Testis (tissue), 3 donors: ENCODE data around the gene NMBR. TPM values are rescaled to one million over a fixed set of nuclear protein-coding genes. Genes with fewer than 3 reads are reported as not detected.
"Not testable (repeated sequence)": the region's sequence is repeated elsewhere in the genome, so short reads cannot be mapped to it uniquely, and the experiment has no call there.

Source experiments
- DNase-seq: peaks from one replicate; pipeline ENCODE4 v3.0.0-alpha.2; 2019
- H3K27ac ChIP-seq, 2 donors: fragments of 200-600 bp; sonication (generic); one replicate each; pipeline ENCODE4 v1.5.1; 2019
- H3K27me3 ChIP-seq: fragments of 200-600 bp; sonication (generic); one replicate; pipeline ENCODE4 v1.5.1; 2019
- H3K36me3 ChIP-seq: fragments of 200-600 bp; sonication (generic); one replicate; pipeline ENCODE4 v1.5.1; 2017; ENCODE audit warnings: low read depth; ENCODE audit errors: missing control alignments
- H3K4me1 ChIP-seq: fragments of 200-600 bp; sonication (generic); one replicate; pipeline ENCODE4 v1.5.1; 2019
- H3K4me3 ChIP-seq, 2 donors: fragments of 200-600 bp; sonication (generic); one replicate each; pipeline ENCODE4 v1.5.1; 2017 to 2019
- H3K9me3 ChIP-seq: fragments of 200-600 bp; sonication (generic); one replicate; pipeline ENCODE4 v1.5.1; 2017
- POLR2A ChIP-seq: fragments of 450-650 bp; IDR thresholded peaks from one replicate; pipeline ENCODE4 v1.6.1; 2017; ENCODE audit warnings: antibody characterized with exemption, mild to moderate bottlenecking, moderate library complexity
- WGBS, 2 donors: methylation state at CpG; one replicate each; pipeline ENCODE4 v1.1.5; 2018; 5-methylcytosine and 5-hydroxymethylcytosine counted together
- intact Hi-C: fragments of 100-400 bp; cut with DNase I; formaldehyde crosslinking; loops from one replicate; pipeline ENCODE4 v1.15.1; 2023; ENCODE audit warnings: low total_unique reads
- polyA plus RNA-seq: library from polyadenylated mRNA; stranded (reverse); fragments of 350-450 nt; fragmentation: Illumina TruSeq; extraction: RNeasy Lipid Tissue Mini Kit (QIAGEN cat#74804); gene quantifications from one replicate; pipeline ENCODE4 v1.2.3, GENCODE V29; 2014; ENCODE audit warnings: low read depth, low replicate concordance; ENCODE audit not compliant: insufficient read depth
- total RNA-seq, 2 donors: library from RNA; depleted of rRNA; stranded (reverse); fragments of >200 nt; gene quantifications; one replicate each; pipeline ENCODE4 v1.2.3, GENCODE V29; 2016
- TF ChIP-seq, protein P1 (sequence below), 3 experiments: fragments of 450-650 bp in 2 of 3; fragments of 200-600 bp in 1 of 3; sonication (generic) in 1 of 3; IDR thresholded peaks; one replicate each; pipeline ENCODE4 v1.5.1; 2016 to 2019; ENCODE audit warnings: antibody characterized with exemption in 3 of 3, mild to moderate bottlenecking in 2 of 3, moderate library complexity in 1 of 3

Gene NMBR
- total and polyA plus RNA-seq, 3 donors from 2014 or later: 1.6 to 3.5 (median 2.2) TPM

DNA sequence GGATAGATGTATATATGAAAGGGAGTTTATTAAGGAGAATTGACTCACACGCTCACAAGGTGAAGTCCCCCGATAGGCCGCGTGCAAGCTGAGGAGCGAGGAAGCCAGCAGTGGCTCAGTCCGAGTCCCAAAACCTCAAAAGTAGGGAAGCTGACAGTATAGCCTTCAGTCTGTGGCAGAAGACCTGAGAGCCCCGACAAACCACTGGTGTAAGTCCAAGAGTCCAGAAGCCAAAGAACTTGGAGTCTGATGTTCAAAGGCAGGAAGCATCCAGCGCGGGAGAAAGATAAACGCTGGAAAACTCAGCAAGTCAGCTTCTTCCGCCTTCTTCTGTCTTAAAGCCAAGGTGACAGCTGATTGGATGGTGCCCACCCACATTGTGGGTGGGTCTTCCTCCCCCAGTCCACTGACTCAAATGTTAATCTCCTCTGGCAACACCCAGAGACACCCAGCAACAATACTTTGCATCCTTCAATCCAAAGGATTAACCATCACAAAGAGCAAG, 116.8 kb downstream of the NMBR start:
- H3K36me3 ChIP-seq: no peaks in the 10 kb centered on the region
- intact Hi-C loops: no loop called here
- 36 to 53% methylated on average over 11 of the region's 11 CpGs for WGBS, 2 donors
- TF ChIP-seq, protein P1, sequence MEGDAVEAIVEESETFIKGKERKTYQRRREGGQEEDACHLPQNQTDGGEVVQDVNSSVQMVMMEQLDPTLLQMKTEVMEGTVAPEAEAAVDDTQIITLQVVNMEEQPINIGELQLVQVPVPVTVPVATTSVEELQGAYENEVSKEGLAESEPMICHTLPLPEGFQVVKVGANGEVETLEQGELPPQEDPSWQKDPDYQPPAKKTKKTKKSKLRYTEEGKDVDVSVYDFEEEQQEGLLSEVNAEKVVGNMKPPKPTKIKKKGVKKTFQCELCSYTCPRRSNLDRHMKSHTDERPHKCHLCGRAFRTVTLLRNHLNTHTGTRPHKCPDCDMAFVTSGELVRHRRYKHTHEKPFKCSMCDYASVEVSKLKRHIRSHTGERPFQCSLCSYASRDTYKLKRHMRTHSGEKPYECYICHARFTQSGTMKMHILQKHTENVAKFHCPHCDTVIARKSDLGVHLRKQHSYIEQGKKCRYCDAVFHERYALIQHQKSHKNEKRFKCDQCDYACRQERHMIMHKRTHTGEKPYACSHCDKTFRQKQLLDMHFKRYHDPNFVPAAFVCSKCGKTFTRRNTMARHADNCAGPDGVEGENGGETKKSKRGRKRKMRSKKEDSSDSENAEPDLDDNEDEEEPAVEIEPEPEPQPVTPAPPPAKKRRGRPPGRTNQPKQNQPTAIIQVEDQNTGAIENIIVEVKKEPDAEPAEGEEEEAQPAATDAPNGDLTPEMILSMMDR (IDR thresholded peaks at IDR 0.05): no peak
- TF ChIP-seq POLR2A: no peak
- DNase-seq: no peak
- no peaks in the 10 kb centered on the region for H3K27me3 ChIP-seq
- H3K4me3 ChIP-seq: peak overlapping the region; percentile 6 to 10
- no peaks in the 10 kb centered on the region for H3K4me1 ChIP-seq
- H3K27ac ChIP-seq: no peak overlapping the region
- H3K9me3 ChIP-seq: no peaks in the 10 kb centered on the region

DNA sequence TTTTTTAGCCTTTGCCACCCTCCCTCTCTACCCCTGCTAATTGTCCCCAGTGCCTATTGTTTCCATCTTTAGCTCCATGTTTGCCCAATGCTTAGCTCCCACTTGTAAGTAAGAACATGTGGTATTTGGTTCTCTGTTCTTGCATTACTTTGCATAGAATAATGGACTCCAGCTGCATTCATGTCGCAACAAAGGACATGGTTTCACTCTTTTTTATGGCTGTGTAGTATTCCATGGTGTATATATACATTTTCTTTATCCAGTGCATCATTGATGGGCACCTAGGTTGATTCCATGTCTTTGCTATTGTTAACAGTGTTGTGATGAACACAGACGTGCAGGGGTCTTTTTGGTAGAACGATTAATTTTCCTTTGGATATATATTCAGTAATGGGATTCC, 118.4 kb downstream of the NMBR start:
- H3K36me3 ChIP-seq: no peaks in the 10 kb centered on the region
- no peak overlapping the region for H3K27ac ChIP-seq
- no peaks in the 10 kb centered on the region for H3K4me1 ChIP-seq
- TF ChIP-seq POLR2A: no peak
- TF ChIP-seq, protein P1 (IDR thresholded peaks at IDR 0.05): no peak
- H3K9me3 ChIP-seq: no peaks in the 10 kb centered on the region
- no peak overlapping the region for H3K4me3 ChIP-seq
- intact Hi-C loops: no loop called here
- 83 to 87% methylated on average over 3 of the region's 3 CpGs for WGBS, 2 donors
- H3K27me3 ChIP-seq: no peaks in the 10 kb centered on the region
- no peak for DNase-seq

DNA sequence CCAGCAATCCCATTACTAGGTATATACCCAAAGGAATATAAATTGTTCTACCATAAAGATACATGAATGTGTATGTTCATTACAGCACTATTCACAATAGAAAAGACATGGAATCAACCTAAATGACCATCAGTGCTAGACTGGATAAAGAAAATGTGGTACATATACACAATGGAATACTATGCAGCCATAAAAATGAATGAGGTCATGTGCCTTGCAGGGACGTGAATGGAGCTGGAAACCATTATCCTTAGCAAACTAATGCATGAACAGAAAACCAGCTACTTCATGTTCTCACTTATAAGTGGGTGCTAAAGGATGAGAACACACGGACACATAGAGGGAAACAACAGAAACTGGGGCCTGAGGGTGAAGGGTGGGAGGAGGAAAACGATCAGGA, 119.1 kb downstream of the NMBR start:
- 77 to 91% methylated on average over 3 of the region's 3 CpGs for WGBS, 2 donors
- H3K9me3 ChIP-seq, intact Hi-C loops: not testable (repeated sequence)

DNA sequence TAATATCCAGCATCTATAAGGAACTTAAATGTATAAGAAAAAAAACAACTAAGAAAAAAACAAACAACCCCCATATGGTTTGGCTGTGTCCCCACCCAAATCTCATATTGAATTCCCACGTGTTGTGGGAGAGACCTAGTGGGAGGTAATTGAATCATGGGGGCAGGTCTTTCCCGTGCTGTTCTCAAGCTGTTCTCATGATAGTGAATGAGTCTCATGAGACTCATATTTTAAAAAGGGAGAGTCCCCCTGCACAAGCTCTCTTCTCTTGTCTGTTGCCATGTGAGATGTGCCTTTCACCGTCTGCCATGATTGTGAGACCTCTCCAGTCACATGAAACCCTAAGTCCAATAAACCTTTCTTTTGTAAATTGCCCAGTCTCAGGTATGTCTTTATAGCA, 119.8 kb downstream of the NMBR start:
- Histone ChIP-seq H3K36me3 (no peaks in the 10 kb centered on the region), H3K27me3 (no peaks in the 10 kb centered on the region), H3K4me1 (no peaks in the 10 kb centered on the region), H3K9me3 (no peaks in the 10 kb centered on the region), H3K4me3 (no peak overlapping the region), H3K27ac (no peak overlapping the region)
- WGBS, 2 donors: 71 to 76% methylated on average over 3 of the region's 3 CpGs
- TF ChIP-seq, protein P1 (IDR thresholded peaks at IDR 0.05): no peak
- no peak for TF ChIP-seq POLR2A
- DNase-seq: no peak
- intact Hi-C loops: no loop called here

More for the DNA sequence above, 119.1 kb downstream of the NMBR start:
- H3K36me3 ChIP-seq, H3K4me3 ChIP-seq, H3K4me1 ChIP-seq, H3K27ac ChIP-seq, DNase-seq, H3K27me3 ChIP-seq: not testable (repeated sequence)

DNA sequence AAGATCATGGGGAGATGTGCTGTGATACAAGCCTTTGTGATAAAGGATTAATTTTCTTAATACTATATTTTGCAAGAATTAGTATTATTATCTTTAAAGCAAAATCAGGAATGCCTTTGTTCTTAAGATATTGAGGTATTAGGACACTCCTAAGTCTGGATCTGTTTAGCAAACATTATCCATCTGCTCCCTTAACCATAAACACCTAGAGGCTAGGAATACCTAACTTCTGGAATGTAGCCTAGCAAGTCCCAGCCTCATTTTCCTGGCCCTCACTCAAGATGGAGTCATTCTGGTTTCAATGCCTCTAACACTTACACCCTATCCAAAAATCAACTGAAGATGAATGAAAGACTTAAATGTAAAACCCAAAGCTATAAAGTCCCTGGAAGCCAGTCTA, 120.5 kb downstream of the NMBR start:
- intact Hi-C loops: no loop called here
- TF ChIP-seq, protein P1 (IDR thresholded peaks at IDR 0.05): no peak
- TF ChIP-seq POLR2A: no peak
- Histone ChIP-seq H3K4me1 (no peaks in the 10 kb centered on the region), H3K36me3 (no peaks in the 10 kb centered on the region), H3K4me3 (no peak overlapping the region), H3K27me3 (no peaks in the 10 kb centered on the region), H3K27ac (no peak overlapping the region), H3K9me3 (no peaks in the 10 kb centered on the region)
- no peak for DNase-seq

Other genes with a start within 250 kb of the NMBR start
- gene GJE1, start 14.2 kb downstream of the NMBR start, total RNA-seq: not detected
- gene GJE1, start 14.2 kb downstream of the NMBR start, polyA plus RNA-seq: not detected
- gene VTA1, start 141 bp upstream of the NMBR start, total RNA-seq: 10 to 100 TPM; 40.7 TPM
- gene VTA1, start 141 bp upstream of the NMBR start, polyA plus RNA-seq: 32.3 TPM
- 10 to 100 TPM in 1 of 2 donors, 1 to 10 TPM in 1; 7.2 to 10.6 TPM for gene ADGRG6, start 154.9 kb upstream of the NMBR start, total RNA-seq
- 5.1 TPM for gene ADGRG6, start 154.9 kb upstream of the NMBR start, polyA plus RNA-seq